ACHN (cell line): ENCODE data around the gene UGT1A10.

ENCODE experiments used
- DNase-seq: peaks from one replicate; pipeline ENCODE4 v3.0.0-alpha.2; 2015
- in situ Hi-C: cut with HindIII; loops from 2 replicates; pipeline ENCODE4 v1.10.0; 2017; ENCODE audit warnings: low sequenced_read_pairs, low pct_ligation_motif_present, low pct_unique_long_range_greater_than_20kb

UGT1A10 gene

GRCh38 chr2:233811732-233812131 is 175.5 kb downstream of the UGT1A10 start:
- DNase-seq = no peak
- in situ Hi-C loops = no loop called here

- DNase-seq = no peak
- in situ Hi-C loops = no loop called here
These were observed 177.2 kb downstream of the UGT1A10 start for GRCh38 chr2:233813236-233814055.

- in situ Hi-C loops = no loop called here
- no peak for DNase-seq
These were observed 178.0 kb downstream of the UGT1A10 start for GRCh38 chr2:233814056-233814835.

GRCh38 chr2:233815861-233816260 is 179.6 kb downstream of the UGT1A10 start:
- in situ Hi-C loops = no loop called here
- DNase-seq = no peak

- no peak for DNase-seq
- in situ Hi-C loops = no loop called here
These were observed 180.1 kb downstream of the UGT1A10 start for GRCh38 chr2:233816334-233816733.

GRCh38 chr2:233816771-233817170 is 180.5 kb downstream of the UGT1A10 start:
- no peak for DNase-seq
- in situ Hi-C loops = no loop called here

GRCh38 chr2:233817361-233817911 is 181.2 kb downstream of the UGT1A10 start:
- DNase-seq = no peak
- in situ Hi-C loops = no loop called here

- no peak for DNase-seq
- in situ Hi-C loops = no loop called here
These were observed 181.9 kb downstream of the UGT1A10 start for GRCh38 chr2:233817995-233818638.

- DNase-seq = no peak
- in situ Hi-C loops = no loop called here
These were observed 182.7 kb downstream of the UGT1A10 start for GRCh38 chr2:233818639-233819621.

- in situ Hi-C loops = no loop called here
- DNase-seq = no peak
These were observed 183.9 kb downstream of the UGT1A10 start for GRCh38 chr2:233819884-233820773.

- in situ Hi-C loops = no loop called here
- no peak for DNase-seq
These were observed 184.5 kb downstream of the UGT1A10 start for GRCh38 chr2:233820774-233821105.

- DNase-seq = no peak
- in situ Hi-C loops = no loop called here
These were observed 184.9 kb downstream of the UGT1A10 start for GRCh38 chr2:233821196-233821595.

GRCh38 chr2:233821709-233822100 is 185.5 kb downstream of the UGT1A10 start:
- in situ Hi-C loops = no loop called here
- DNase-seq = no peak

- no peak for DNase-seq
- in situ Hi-C loops = no loop called here
These were observed 186.0 kb downstream of the UGT1A10 start for GRCh38 chr2:233822101-233822771.
